K562 (cell line): ENCODE results near the gene CENPB. TPM values are rescaled to one million over a fixed set of nuclear protein-coding genes. Genes with fewer than 3 reads are reported as not detected.

Experiments used
- ZNF263 ChIP-seq: sonication (generic); formaldehyde crosslinking; IDR thresholded peaks from 2 replicates; pipeline ENCODE4 v1.8.0; 2022; ENCODE audit warnings: mild to moderate bottlenecking, missing genetic modification reagents, borderline replicate concordance
- ZNF830 ChIP-seq: fragments of 250-450 bp; sonication (Bioruptor Pico); IDR thresholded peaks from 2 replicates; pipeline ENCODE4 v1.5.0; 2021; ENCODE audit warnings: mild to moderate bottlenecking
- polyA plus RNA-seq, 8 experiments: library from polyadenylated mRNA; depleted of rRNA in 4 of 8; stranded (reverse) in 5 of 8; unstranded in 3 of 8; fragments of >200 nt; fragmentation: Nextera tagmentation in 2 of 8; fragmentation: Illumina TruSeq in 1 of 8; extraction: Ambion mirVana in 2 of 8; extraction: Trizol in 1 of 8; gene quantifications; 2 replicates each; pipeline versions ENCODE4 v1.2.1 to v1.2.3, GENCODE V29; 2011 to 2014; ENCODE audit warnings: inconsistent platforms in 1 of 8, missing spikeins in 1 of 8
- total RNA-seq, 7 experiments: library from RNA; depleted of rRNA in 6 of 7; stranded (reverse); fragments of >200 nt in 6 of 7; fragmentation: Illumina TruSeq in 2 of 7; extraction: Trizol in 2 of 7; gene quantifications; 2 replicates each; pipeline versions ENCODE4 v1.2.1 to v1.2.3, GENCODE V29; 2011 to 2021; ENCODE audit warnings: low replicate concordance in 1 of 7
- TF ChIP-seq, protein P1 (sequence below): sonication (generic); formaldehyde crosslinking; IDR thresholded peaks from 2 replicates; pipeline ENCODE4 v1.8.0; 2023; ENCODE audit warnings: mild to moderate bottlenecking, missing genetic modification reagents
- TF ChIP-seq, protein P2 (sequence below): sonication (generic); formaldehyde crosslinking; IDR thresholded peaks from 2 replicates; pipeline ENCODE4 v1.8.0; 2022; ENCODE audit warnings: missing genetic modification reagents, mild to moderate bottlenecking, moderate library complexity, borderline replicate concordance
- TF ChIP-seq, protein P3 (sequence below): fragments of 450-650 bp; formaldehyde crosslinking; IDR thresholded peaks from 2 replicates; pipeline ENCODE4 v1.4.0; 2020; ENCODE audit warnings: mild to moderate bottlenecking, mixed read lengths

Gene CENPB
- total and polyA plus RNA-seq, 9 of the 15 experiments (the other 6 are each of a cell fraction or from before 2014, with no cell fraction given) = 0.17 to 70.8 (median 24.9) TPM

GRCh38 chr20:3739926-3740451 is 46.6 kb downstream of the CENPB start (continued):
- TF ChIP-seq, protein P1, sequence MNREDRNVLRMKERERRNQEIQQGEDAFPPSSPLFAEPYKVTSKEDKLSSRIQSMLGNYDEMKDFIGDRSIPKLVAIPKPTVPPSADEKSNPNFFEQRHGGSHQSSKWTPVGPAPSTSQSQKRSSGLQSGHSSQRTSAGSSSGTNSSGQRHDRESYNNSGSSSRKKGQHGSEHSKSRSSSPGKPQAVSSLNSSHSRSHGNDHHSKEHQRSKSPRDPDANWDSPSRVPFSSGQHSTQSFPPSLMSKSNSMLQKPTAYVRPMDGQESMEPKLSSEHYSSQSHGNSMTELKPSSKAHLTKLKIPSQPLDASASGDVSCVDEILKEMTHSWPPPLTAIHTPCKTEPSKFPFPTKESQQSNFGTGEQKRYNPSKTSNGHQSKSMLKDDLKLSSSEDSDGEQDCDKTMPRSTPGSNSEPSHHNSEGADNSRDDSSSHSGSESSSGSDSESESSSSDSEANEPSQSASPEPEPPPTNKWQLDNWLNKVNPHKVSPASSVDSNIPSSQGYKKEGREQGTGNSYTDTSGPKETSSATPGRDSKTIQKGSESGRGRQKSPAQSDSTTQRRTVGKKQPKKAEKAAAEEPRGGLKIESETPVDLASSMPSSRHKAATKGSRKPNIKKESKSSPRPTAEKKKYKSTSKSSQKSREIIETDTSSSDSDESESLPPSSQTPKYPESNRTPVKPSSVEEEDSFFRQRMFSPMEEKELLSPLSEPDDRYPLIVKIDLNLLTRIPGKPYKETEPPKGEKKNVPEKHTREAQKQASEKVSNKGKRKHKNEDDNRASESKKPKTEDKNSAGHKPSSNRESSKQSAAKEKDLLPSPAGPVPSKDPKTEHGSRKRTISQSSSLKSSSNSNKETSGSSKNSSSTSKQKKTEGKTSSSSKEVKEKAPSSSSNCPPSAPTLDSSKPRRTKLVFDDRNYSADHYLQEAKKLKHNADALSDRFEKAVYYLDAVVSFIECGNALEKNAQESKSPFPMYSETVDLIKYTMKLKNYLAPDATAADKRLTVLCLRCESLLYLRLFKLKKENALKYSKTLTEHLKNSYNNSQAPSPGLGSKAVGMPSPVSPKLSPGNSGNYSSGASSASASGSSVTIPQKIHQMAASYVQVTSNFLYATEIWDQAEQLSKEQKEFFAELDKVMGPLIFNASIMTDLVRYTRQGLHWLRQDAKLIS (CRISPR knock-in tag) = no peak
- TF ChIP-seq, protein P2, sequence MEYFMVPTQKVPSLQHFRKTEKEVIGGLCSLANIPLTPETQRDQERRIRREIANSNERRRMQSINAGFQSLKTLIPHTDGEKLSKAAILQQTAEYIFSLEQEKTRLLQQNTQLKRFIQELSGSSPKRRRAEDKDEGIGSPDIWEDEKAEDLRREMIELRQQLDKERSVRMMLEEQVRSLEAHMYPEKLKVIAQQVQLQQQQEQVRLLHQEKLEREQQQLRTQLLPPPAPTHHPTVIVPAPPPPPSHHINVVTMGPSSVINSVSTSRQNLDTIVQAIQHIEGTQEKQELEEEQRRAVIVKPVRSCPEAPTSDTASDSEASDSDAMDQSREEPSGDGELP (CRISPR knock-in tag) = peak; percentile 44; the same call in 1 of the 2 replicates
- peak; percentile 82 for TF ChIP-seq ZNF263
- TF ChIP-seq, protein P3, sequence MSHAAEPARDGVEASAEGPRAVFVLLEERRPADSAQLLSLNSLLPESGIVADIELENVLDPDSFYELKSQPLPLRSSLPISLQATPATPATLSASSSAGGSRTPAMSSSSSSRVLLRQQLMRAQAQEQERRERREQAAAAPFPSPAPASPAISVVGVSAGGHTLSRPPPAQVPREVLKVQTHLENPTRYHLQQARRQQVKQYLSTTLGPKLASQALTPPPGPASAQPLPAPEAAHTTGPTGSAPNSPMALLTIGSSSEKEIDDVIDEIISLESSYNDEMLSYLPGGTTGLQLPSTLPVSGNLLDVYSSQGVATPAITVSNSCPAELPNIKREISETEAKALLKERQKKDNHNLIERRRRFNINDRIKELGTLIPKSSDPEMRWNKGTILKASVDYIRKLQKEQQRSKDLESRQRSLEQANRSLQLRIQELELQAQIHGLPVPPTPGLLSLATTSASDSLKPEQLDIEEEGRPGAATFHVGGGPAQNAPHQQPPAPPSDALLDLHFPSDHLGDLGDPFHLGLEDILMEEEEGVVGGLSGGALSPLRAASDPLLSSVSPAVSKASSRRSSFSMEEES (CRISPR knock-in tag) = no peak
- TF ChIP-seq ZNF830 (CRISPR knock-in tag) = no peak
